ENCODE results near the gene TMSB10.
"Not testable (repeated sequence)": the region's sequence is repeated elsewhere in the genome, so short reads cannot be mapped to it uniquely, and the experiment has no call there.

The TMSB10 gene

GRCh38 chr2:84940088-84940470 is 34.6 kb downstream of the TMSB10 start:
- DNase-seq: no peak

DNA sequence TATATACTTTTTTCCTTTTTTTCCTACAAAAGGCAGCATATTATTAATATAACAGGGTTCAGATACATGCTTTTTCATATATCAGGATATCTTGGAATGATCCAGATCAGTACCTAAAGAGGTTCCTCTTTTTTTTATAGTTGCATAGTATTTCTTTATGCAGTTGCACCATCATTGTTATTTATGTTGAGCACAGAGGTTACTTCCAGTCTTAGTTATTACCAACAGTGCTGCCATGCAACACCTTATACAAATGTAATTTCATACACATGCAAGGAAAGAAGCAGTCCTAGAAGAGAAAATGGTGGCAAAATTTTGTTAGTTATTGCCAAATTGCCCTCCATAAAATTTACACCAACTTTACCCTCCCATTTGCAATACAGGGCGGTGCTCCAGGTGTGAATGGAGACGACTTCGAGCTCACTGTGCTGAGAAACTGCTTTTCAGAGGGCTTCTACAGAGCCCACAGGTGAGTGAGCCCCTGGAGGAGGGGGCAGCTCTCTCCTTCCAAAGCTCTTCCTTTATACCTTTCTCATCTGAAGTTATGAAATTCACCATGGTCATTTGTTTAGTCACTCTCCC is 35.5 kb downstream of the TMSB10 start:
- no peak for DNase-seq

GRCh38 chr2:84942166-84942565 is 36.7 kb downstream of the TMSB10 start:
- DNase-seq: no peak

- DNase-seq: no peak
Measured at GRCh38 chr2:84942964-84943421, 37.5 kb downstream of the TMSB10 start.

DNA sequence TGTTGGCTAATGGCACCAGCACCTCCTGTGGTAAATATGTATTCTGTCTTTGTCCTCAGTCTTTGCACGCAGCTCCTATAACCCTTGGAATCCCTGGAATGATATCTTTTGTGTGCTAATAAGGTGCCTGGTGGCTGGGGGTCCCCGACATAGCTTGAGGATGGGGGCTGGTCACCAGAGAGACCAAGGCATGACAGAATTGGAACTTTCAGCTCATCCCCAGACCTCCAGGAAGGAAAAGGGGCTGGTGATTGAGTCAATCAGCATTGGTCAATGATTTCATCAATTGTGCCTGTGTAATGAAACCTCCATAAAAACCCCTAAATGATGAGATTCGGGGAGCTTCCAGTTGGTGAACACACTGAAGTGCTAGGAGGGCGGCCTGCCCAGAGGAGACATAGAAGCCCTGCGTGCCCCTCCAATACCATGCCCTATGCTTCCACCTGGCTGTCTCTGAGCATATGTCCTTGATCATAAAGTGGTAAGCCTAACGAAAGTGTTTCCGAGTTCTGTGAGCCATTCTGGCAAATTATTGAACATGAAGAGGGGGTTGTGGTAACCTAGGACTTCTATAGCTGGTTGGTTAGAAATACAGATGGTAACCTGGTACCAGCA is 38.9 kb downstream of the TMSB10 start:
- no peak for DNase-seq

- not testable (repeated sequence) for DNase-seq
Measured at GRCh38 chr2:84945838-84946203, 40.4 kb downstream of the TMSB10 start.

- no peak for DNase-seq
Measured at GRCh38 chr2:84946204-84947009, 41.0 kb downstream of the TMSB10 start.

- no peak for DNase-seq
Measured at GRCh38 chr2:84947010-84947593, 41.6 kb downstream of the TMSB10 start.

DNA sequence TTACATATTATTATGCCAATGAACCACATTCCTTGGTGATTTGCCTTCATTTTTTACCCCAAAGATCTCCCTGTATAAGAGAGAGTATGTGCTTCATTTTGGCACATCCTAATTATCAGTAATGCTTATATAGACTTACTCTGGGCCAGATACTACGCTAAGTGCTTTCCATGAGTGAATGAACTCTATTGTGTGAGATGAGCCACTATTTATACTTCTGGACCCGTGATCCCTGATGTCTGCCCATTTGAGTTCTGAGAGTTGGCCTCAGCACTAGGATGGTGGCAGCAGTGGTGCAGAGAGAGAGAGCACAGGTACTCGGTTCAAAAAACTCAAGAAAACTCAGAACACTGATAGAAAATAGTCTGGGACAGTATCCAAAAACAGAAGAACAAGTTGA is 48.1 kb downstream of the TMSB10 start:
- DNase-seq: no peak

DNA sequence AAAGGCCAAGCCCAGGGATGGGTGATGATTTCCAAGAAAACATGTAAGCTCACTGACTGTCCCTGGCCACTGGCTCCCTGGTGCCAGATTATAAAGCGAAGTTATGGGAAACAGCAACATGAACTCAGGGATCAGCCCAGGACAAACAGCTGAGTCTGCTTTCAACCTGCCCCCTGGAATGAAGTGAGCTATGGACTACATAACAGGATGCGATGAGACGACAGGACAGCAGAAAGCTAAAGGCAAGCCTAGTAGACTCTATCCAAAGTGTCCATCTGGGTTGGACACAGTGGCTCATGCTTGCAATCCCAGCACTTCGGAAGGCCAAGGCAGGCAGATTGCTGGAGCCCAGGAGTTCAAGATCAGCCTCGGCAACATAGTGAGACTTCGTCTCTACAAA is 48.9 kb downstream of the TMSB10 start:
- DNase-seq: no peak

Measured in NCI-H69 (cell line).